RWPE1 (cell line): ENCODE data around the gene KRT34.
A peak's percentile ranks its signal among the peaks of the same experiment; 100 is the strongest.
"Not testable (repeated sequence)": the region's sequence is repeated elsewhere in the genome, so short reads cannot be mapped to it uniquely, and the experiment has no call there.

ENCODE experiments used
- CTCF ChIA-PET: fragments of 350-600 bp; sonication (Branson Sonifier 250); formaldehyde crosslinking; extraction: SDS; loops from one replicate; lab custom pipeline; 2021; lab: Yijun Ruan, JAX
- POLR2A ChIA-PET: fragments of 400-600 bp; formaldehyde crosslinking; extraction: SDS; loops from one replicate; lab custom pipeline; 2020; ENCODE audit warnings: antibody characterized with exemption; ENCODE audit not compliant: low non-redundant PET; lab: Yijun Ruan, JAX
- DNase-seq: peaks from one replicate; pipeline ENCODE4 v3.0.0; 2012; ENCODE audit warnings: low spot score
- H3K27ac ChIP-seq: fragments of 450-650 bp; 2 replicates; pipeline ENCODE4 v1.5.1; 2017
- TF ChIP-seq, protein P1 (sequence below): fragments of 450-650 bp; conservative IDR thresholded peaks from 2 replicates; pipeline ENCODE4 v1.5.1; 2017; ENCODE audit warnings: low read depth, mild to moderate bottlenecking

The KRT34 gene

DNA sequence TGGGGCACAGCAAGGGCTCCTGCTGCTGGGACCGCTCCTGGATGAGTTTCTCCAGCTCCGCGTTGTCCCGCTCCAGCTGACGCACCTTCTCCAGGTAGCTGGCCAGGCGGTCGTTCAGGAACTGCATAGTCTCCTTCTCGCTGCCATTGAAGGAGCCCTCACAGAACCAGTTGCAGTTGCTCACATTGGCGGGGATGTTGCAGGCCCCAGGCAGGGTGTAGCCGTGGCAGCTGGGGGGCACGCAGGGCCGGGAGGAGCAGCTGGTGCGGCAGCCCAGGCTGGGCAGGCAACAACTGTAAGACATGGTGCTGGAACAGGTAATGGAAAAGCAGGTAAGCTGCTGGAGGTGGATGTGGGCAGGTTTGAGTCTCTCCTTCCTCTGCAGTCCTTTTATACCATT is at the start of gene KRT34:
KRT34 (minus strand) TSS at position 364 of the 400 bp plus-strand sequence; CDS start at position 304, 60 bp downstream.
- H3K27ac ChIP-seq, CTCF ChIA-PET, DNase-seq, POLR2A ChIA-PET: not testable (repeated sequence)

DNA sequence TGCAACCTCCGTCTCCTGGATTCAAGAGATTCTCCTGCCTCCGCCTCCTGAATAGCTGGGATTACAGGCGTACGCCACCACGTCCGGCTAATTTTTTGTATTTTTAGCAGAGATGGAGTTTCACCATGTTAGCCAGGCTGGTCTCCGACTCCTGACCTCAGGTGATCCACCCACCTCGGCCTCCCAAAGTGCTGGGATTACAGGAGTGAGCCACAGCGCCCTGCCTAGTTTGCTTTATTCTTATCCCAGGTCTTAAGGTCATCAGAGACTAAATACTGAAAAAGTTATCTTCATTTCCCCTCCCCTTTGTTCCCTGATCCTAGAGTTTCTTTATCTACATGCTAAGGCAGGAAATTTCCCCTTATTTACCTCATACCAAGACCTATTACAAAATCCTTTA is 48.3 kb upstream of the KRT34 start:
- CTCF ChIA-PET, POLR2A ChIA-PET: not testable (repeated sequence)

DNA sequence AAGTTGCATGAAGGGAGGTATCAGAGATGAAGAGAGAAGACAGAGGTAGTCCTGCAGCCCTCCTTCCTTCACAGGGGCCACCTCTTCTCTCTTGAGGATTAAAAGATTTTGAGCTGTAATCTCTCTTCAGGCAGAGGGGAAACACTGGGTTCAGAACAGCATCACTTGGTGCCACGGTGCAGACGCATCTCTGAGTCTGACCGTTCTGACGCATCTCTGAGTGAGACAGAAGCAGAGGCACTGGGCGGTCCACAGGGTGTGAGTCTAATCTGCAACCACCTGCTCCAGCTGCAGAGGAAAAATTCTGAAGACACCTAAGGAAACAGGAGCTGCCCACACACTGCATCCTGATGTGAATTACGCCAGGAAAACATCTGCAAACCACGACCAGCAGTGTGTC is 47.6 kb upstream of the KRT34 start:
- POLR2A ChIA-PET: no interaction called here
- CTCF ChIA-PET: no interaction called here
- no peak for DNase-seq
- H3K27ac ChIP-seq: no peak overlapping the region
- TF ChIP-seq, protein P1, sequence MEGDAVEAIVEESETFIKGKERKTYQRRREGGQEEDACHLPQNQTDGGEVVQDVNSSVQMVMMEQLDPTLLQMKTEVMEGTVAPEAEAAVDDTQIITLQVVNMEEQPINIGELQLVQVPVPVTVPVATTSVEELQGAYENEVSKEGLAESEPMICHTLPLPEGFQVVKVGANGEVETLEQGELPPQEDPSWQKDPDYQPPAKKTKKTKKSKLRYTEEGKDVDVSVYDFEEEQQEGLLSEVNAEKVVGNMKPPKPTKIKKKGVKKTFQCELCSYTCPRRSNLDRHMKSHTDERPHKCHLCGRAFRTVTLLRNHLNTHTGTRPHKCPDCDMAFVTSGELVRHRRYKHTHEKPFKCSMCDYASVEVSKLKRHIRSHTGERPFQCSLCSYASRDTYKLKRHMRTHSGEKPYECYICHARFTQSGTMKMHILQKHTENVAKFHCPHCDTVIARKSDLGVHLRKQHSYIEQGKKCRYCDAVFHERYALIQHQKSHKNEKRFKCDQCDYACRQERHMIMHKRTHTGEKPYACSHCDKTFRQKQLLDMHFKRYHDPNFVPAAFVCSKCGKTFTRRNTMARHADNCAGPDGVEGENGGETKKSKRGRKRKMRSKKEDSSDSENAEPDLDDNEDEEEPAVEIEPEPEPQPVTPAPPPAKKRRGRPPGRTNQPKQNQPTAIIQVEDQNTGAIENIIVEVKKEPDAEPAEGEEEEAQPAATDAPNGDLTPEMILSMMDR: no peak

More for the DNA sequence above, 48.3 kb upstream of the KRT34 start:
- not testable (repeated sequence) for H3K27ac ChIP-seq, DNase-seq

DNA sequence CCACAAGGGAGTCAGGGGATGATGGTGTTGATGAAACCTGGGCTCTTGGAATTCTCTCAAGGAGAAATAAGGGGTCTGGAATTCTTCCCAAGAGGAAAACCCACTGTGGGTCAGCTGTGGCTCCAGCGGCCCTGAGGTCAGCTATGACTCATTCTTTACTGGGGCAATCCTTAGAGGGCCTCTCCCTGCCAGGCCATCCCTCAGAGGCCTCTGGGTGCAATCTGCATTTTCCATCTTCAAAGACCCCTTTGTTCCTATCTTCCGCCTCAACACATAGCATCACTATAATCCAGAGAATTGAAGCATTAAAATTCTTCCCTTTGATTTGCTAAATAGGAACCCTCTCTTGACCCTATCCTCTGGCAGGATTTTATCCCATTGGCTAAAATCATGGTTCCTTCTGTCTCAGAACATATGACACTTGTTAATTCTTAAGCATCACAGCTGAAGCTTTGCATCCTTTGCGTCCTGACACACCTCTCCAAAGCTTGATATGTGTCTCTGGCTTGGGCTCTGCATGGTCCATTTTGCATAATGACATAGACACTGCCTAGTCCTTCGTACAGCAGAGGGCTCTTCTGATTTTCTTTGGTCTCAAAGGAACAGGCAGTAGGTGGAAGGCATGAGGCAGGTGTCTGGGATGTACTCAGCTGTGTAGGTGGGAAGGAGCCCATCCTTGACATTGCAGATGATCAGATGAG is 46.6 kb upstream of the KRT34 start:
- CTCF ChIA-PET: interaction anchor here (0.7 to 1.0 kb wide), 2 partner anchors 11 to 558 kb away, joined by 3 read pairs; no protein-coding TSS in a partner anchor
- POLR2A ChIA-PET: no interaction called here

DNA sequence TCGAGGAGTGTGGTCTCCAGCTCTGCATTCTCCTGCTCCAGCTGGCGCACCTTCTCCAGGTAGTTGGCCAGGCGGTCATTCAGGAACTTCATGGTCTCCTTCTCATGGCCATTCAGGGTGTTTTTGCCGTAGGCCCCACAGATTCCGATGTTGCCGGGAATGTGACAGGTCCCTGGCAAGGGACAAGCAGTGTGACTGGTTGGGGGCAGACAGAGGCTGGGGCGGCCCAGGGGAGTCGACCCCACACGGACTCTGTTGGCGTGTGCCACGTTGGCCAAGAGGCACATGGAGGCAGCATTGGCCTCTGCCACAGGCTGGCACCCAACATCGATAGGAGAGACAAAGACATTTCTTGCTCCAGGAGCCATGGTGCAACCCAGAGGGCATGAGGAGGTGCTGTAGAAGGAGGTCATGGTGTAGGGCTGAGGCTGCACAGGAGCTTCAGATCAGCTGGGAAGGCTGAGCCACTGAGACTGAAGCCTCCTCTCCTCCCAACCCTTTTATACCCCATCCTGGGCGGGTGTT is 42.1 kb upstream of the KRT34 start, which contains the start of gene KRT37:
KRT37 (minus strand) TSS at position 475 of the 525 bp plus-strand sequence; CDS start at position 413, 62 bp downstream.
- ChIA-PET POLR2A (no interaction called here), CTCF (no interaction called here)
- DNase-seq: no peak
- TF ChIP-seq, protein P1: no peak
- H3K27ac ChIP-seq: no peak within 1 kb of the TSS

More for the DNA sequence above, 46.6 kb upstream of the KRT34 start:
- no peak for DNase-seq
- TF ChIP-seq, protein P1: no peak
- no peak overlapping the region for H3K27ac ChIP-seq

DNA sequence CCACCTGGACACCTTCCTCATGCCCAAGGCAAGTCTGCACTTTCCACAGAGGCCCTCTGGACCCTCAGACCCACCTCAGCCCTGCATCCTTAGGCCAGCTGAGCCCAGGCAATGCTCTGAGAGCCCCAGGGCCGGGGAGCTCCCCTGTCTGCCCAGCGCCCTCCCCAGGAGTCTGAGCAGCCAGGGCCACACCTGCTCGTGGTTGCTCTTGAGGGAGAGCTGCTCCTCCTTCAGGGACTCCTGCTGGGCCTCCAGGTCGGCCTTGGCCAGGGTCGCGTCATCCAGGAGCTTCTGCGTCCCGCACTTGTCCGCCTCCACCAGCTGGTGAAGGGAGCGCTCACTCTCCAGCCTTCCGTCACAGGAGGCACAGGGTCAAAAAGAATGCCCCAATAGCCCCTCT is 40.5 kb upstream of the KRT34 start:
- DNase-seq, POLR2A ChIA-PET: not testable (repeated sequence)
- CTCF ChIA-PET: interaction anchor here (0.6 to 0.7 kb wide), 3 partner anchors 88 to 705 kb away, joined by 3 to 4 read pairs (median 4); partner anchors contain the start of gene KRT15
- peak overlapping the region; percentile 98 for H3K27ac ChIP-seq

DNA sequence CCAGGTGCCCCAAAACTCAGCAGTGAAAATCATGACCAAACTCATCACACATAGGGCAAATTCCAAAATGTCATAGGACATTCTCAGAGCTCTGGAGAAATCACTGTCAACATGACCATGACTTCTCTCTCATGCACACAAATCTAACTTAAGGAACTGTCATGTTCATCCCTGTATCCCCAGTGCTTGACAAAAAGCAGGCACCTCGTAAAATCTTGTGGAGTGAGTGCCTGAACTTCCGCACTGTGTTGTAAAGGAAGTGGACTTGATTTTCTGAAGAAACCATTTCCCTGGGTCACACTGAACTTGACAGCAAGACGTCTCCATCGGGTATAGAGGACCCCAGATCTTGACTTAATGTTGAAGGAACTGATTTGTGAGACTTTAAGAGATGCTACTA is 39.5 kb upstream of the KRT34 start:
- DNase-seq: no peak
- peak overlapping the region; percentile 98 for H3K27ac ChIP-seq
- ChIA-PET POLR2A (no interaction called here), CTCF (interaction anchor here (1.0 kb wide), 1 partner anchor 457 kb away, joined by 3 read pairs; no protein-coding TSS in a partner anchor)
- TF ChIP-seq, protein P1: no peak

DNA sequence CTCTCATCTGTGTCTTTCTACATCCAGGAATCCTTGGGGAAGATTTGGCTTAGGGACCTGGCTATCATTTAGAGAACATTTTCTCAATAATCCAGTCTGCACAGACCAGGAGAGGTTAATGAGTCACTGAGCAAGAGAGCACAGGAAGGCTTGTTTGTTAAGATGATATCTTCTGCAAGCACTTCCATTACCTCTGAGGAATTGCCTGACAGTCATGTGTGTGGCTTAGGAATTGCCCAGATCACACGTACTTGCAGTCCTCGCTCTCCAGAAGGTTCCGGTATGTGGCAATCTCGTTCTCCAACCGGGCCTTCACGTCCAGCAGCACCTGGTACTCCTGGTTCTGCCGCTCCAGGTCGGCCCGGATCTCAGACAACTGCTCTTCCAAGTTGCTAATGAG is 39.0 kb upstream of the KRT34 start:
- CTCF ChIA-PET: interaction anchor here (1.0 kb wide), 1 partner anchor 457 kb away, joined by 3 read pairs; no protein-coding TSS in a partner anchor
- H3K27ac ChIP-seq: peak overlapping the region; percentile 98
- TF ChIP-seq, protein P1: no peak
- POLR2A ChIA-PET: no interaction called here
- peak; percentile 70 for DNase-seq
